Spleen (tissue), 7 donors: ENCODE data around the gene RSBN1L.

Source experiments
- CTCF ChIP-seq, 11 experiments: fragments of 200-600 bp in 7 of 11; fragments of 450-650 bp in 4 of 11; sonication (generic) in 4 of 11; IDR thresholded peaks in 8 of 11; conservative IDR thresholded peaks in 3 of 11; 1 replicate in 7 of 11; 2 replicates in 4 of 11; pipeline versions ENCODE4 v1.4.0 to v1.8.0; 2016 to 2021; ENCODE audit warnings: antibody characterized with exemption in 11 of 11, inconsistent platforms in 4 of 11, mild to moderate bottlenecking in 1 of 11
- POLR2A ChIP-seq, 3 donors: fragments of 450-650 bp; IDR thresholded peaks; one replicate each; pipeline ENCODE4 v1.5.1; 2017; ENCODE audit warnings: antibody characterized with exemption in 3 of 3, mild to moderate bottlenecking in 1 of 3
- POLR2AphosphoS5 ChIP-seq, 3 donors: sonication (generic); formaldehyde crosslinking; IDR thresholded peaks; one replicate each; pipeline ENCODE4 v1.5.1; 2017; ENCODE audit warnings: antibody characterized with exemption in 3 of 3
- donor health status: DM: no; HTN: no; CAD: no; lungs with moderate emphysema.
- donor health status: DM: no; HTN: no; CAD: no.
- donor health status: DM: no; HTN: no; CAD: no.

GRCh38 chr7:77783545-77783944 lies 87.3 kb downstream of the RSBN1L start:
- TF ChIP-seq POLR2AphosphoS5 (IDR thresholded peaks at IDR 0.05) = no peak
- no peak for TF ChIP-seq CTCF (IDR thresholded peaks at IDR 0.05 in 8 of 11, conservative IDR thresholded peaks at IDR 0.05 in 3 of 11)
- no peak for TF ChIP-seq POLR2A (IDR thresholded peaks at IDR 0.05)
